Measurements from ENCODE around the gene HSPBAP1.

GRCh38 chr3:122824465-122825381 is 31.1 kb upstream of the HSPBAP1 start:
- TF ChIP-seq POLR2A (IDR thresholded peaks at IDR 0.05) (no peak), CTCF (IDR thresholded peaks at IDR 0.05) (no peak)
